DLD1 (cell line): ENCODE results near the gene IPP.
"Not testable (repeated sequence)": the region's sequence is repeated elsewhere in the genome, so short reads cannot be mapped to it uniquely, and the experiment has no call there.

Experiments
- in situ Hi-C: cut with HindIII; loops from 2 replicates; pipeline ENCODE4 v1.10.0; 2017; ENCODE audit warnings: low sequenced_read_pairs

The IPP gene

DNA sequence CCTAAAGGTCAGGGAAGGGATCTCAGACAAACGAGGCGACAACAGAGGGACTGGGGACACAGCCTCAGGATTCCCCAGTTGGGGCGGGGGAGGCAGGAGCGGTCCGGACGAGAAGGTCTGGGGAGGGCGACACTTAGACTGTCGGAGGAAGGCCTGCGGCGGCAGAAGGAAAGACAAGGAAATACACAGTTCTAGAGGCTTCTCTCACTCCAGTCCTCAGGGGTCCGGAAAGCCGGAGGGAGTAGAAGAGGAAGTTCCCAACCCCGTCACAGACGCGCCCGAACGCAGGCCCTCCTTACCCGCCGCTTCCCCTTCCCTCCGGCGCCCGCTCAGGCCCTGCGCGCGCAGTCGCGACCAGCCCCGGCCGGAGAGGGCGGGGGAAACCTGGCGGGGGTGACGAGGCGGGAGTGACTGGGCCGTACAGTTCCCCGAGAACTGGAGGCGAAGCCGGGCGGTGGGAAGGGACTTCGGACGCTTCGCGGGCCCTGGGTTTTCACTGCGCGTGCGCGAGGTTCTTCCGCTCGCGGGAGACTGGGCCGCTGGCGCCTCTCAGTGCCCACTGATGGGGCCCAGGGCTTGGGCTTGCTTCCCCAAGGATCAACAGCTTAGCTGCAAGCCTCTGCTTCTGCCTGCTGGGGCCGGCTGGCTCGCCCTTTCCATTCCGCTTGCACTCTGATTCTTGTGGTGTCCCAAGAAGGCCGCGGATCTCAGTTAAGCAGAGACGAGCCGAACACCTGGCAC lies at the start of gene IPP:
TSS of gene IPP (minus strand) at position 356 of the 741 bp plus-strand sequence. CDS start 4,242 bp downstream, outside the sequence.
- in situ Hi-C loops, result no loop called here

DNA sequence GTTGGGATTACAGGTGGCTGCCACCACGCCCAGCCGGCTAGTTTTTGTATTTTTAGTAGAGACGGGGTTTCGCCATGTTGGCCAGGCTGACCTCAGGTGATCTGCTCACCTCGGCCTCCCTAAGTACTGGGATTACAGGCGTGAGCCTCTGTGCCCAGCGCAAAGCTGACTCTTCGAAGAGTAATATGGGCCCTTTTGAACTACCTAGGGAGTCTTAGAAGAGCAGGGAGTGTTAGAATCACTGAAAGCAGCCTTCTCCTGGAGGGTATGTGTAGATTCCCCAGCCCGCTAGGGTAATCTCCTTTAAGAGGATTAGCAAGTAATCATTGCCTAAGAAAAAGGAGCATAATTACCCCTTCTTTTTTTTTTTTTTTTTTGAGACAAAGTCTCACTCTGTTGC lies 46.5 kb upstream of the IPP start:
- in situ Hi-C loops, result no loop called here

DNA sequence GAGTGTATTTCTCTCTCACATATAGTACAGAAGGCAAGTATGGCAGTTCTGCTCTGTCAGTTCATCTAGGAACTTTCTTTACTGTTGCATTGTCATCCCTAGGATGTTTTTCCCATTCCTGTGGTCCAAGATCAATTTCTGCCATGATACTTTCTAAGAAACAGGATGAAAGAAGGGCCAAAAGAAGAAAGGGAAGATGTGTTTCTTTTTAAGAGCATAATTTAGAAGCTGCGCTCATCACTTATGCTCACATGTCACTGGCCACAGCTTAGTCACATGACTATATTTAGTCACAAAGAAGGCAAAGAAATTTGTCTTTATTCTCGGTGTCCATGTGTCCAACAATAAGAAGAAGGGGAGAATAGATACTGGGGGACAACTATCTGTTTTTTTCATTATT lies 45.9 kb upstream of the IPP start:
- in situ Hi-C loops, result no loop called here

DNA sequence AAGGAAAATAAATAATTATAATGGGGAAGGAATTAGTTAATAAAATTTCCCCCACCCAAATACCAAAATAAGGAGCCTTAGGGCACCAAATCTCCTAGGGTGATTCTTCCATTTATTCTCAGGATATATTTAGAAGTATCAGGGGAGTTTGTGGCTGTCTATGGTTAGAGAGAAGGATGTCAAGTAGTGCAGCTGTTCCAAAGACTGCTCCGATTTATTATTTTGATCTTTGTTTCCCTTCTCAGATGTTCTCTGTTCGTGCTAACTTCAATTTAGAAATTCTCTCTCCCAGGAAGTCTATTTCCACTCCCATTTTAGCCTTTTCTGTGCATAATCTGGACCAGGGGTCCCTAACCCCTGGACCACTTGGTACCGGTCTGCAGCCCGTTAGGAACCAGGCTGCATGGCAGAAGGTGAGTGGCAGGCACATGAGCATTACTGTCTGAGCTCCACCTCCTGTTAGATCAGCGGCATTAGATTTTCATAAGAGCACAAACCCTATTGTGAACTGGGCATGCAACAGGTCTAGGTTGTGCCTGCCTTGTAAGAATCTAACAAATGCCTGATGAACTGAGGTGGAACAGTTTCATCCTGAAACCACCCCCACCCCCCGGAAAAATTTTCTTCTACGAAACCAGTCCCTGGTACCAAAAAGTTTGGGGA lies 43.6 kb upstream of the IPP start:
- in situ Hi-C loops, result no loop called here

DNA sequence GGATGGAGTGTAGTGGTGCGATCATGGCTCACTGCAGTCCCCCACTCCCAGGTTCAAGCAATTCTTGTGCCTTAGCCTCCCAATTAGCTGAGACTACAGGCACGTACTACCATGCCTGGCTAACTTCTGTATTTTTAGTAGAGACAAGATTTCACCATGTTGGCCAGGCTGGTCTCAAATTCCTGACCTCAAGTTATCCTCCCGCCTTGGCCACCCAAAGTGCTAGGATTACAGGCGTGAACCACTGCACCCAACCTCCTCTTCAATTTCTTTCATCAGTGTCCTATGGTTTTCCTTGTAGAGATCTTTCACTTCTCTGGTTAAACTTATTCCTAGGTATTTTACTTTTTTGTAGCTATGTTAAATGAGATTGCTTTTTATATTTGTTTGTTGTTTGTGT lies 42.3 kb upstream of the IPP start:
- in situ Hi-C loops, result no loop called here

DNA sequence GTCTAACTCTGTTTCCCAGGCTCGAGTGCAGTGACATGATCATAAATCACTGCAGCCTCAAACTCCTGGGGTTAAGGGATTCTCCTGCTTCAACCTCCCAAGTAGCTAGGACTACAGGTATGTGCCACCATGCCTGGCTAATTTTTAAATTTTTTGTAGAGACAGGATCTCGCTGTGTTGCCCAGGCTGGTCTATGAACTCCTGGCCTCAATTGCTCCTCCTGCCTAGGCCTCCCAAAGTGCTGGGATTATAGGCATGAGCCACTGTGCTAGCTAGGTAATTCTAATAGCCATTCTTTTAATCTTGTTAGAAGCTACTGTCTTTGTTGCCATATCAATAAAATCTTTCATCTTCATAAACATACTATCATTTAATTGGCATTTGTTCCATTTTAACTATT lies 39.1 kb upstream of the IPP start:
- in situ Hi-C loops, result no loop called here

DNA sequence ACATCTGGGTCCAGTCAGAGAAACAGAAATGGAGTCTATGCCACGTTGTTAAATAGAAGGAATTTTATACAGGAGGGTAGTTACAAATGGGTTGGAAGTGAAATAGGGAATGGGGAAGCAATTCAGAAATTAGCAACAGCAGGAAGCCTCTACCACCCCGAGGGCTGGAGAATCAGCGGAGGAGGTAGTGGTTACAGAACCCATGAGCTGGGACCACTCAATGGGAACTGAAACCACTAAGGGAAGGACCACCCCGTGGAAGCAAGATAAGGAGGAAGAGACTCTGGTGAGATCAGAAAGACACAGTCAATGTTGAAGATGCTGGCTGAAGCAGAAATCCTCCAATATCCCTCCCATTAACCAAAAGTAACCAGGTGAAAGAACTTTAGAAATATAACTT lies 37.5 kb upstream of the IPP start:
- in situ Hi-C loops, result no loop called here

DNA sequence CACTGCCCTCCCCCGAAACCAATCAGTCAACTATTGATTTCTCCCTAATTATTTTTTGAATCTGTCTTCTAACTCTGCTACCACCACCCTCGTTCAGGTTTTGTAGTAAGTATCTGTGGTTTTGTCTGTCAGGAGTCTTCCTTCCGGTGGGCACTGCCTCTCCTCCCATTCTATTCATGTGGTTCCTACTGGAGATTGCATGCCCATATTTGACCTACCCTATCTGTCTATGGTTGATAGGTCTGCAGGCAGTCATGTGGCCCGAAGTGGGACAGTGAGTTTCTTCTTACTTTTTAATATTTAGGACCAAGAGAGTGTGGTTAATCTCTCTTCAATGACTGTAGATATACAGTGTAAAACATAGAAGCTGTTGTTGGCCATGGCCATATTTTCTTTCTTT lies 35.1 kb upstream of the IPP start:
- in situ Hi-C loops, result no loop called here

DNA sequence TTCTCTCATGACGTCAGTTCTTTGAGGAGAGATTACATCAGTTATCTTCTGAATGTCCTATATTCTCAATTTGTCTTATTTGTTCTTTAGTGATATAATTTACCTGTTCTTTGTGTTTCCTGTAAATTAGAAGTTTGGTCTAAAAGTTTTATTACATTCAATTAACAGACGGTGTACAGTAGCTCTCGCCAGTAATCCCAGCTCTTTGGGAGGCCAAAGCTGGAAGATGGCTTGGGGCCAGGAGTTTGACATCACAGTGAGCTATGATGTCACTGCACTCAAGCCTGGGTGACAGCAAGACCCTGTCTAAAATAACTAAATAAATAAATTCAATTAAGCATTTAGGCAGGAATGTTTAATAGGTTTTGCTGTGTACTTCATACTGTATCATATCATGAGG lies 25.3 kb upstream of the IPP start:
- in situ Hi-C loops, result no loop called here

DNA sequence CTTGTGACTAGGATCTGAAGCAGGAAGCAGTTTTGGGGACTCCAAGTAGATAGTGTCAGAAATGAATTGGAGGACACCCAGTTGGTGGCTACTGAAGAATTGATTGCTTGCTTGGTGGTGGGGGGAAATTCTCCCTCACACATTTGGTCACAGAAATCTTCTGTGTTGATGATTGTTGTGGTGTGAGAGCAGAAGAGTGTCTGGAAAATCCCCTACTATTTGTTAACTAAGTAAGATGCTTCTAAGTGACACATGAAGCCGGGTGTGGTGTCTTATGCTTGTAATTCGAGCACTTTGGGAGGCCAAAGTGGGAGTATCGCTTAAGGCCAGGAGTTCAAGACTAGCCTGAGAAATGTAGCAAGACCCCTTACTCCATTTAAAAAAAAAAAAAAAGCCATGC lies 22.5 kb upstream of the IPP start:
- in situ Hi-C loops, result no loop called here

DNA sequence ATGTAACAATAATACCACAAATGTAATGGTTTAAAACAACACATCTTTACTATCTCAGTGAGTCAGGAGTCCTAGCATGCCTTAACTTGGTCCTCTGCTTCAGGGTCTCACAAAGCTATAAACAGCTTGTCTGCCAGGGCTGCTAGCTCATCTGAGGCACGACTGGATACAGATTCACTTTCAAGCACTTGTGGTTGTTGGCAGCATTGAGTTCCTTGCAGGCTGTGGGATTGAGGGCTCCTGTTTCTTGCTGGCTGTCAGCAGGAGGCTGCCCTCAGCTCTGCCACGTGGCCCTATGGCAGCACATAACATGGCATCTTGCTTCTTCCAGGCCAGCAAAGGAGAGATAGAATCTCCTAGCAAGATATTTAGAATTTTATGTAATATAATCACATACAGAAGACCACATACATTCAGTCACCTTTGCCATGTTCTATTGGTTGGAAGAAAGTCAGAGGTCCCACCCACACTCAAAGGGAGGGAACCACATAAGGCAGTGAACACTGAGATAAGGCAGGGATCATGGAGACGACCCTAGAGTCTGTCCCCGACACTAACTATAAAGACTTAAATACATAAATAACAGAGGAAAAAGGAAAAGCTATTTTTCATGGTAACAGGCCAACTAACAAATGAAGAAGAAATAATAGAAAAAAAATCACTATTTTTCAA lies 18.9 kb upstream of the IPP start:
- in situ Hi-C loops, result no loop called here

DNA sequence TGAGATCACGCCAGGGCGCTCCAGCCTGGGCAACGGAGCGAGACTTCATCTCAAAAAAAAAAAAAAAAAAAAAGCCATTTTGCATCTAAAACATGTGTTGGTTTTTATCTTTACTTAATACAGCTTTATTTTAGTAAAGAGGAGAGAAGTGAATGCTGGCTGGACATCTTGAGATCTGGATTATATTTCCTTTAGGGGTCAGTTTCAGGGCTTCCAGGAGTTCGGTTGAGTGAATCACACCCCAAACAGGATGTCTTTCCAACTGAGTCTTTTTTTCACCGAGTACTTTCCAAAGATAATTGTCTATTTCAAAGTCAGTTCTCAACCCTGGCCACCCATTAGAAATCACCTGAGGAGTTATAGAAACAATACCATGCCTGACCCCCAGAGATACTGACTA lies 16.6 kb upstream of the IPP start:
- in situ Hi-C loops, result no loop called here

DNA sequence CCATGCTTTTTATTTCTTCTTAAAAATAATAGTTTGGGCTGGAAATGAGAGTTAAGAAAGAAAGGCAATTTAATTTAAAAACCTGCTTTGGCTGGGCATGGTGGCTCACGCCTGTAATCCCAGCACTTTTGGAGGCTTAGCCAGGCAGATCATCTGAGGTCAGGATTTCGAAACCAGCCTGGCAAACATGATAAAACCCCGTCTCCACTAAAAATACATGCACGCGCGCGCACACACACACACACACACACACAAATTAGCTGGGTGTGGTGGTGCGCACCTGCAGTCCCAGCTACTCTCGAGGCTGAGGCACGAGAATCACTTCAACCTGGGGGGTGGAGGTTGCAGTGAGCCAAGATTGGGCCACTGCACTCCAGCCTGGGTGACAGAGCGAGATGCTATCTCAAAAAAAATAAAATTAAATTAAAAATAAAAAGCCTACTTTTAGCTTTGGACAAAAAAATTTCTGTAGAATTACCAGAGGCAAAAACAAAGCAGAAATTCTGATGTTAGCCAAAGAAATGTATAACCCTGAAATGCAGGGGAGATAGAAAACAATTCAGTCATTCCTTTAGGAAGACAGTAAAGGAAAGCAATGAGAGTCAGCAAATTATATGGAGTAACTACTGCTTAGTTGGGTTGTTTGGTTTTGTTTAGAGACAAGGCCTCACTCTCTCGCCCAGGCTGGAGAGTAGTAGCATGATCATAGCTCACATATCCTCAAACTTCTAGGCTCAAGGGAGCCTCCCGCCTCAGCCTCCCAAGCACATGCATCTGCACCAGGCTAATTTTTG lies 15.7 kb upstream of the IPP start:
- in situ Hi-C loops, result no loop called here

DNA sequence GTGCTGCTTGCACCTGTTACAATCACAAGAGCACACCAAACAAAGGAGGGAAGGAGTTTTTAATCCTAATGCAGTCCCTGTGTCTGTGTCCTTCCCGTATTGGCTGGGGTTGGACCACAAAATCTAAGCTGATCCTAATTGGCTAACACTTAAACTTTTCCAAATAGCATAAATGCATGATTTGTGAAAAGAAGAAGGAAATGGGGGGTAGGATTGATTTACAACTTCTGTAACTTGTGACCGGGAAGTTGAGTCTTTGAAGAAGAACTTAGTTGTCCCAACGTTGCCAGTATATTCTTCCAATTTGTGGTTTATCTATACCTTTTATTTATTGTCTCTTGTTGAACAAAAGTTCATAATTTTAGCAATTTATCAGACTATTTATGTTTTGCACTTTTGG lies 11.8 kb upstream of the IPP start:
- in situ Hi-C loops, result no loop called here

DNA sequence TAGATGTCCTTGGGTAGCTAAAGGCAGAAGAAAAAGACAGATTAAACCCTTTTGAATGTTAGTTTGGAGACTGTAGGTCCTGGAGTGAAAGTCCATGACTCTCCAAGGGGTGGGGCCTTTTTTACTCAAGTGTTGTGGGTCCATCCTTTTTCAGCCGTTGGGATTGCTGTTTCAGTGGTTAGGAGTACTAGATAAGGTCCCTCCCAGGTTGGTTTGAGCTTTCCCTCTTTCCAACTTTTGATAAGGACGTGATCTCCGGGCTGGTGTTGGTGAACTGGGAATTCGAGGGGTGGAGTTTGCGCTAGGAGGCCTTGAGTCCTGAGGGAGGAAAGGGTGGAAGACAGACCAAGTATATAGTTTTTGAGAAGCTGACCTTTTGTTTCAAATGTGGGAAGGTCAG lies 5.2 kb upstream of the IPP start:
- in situ Hi-C loops, result no loop called here

DNA sequence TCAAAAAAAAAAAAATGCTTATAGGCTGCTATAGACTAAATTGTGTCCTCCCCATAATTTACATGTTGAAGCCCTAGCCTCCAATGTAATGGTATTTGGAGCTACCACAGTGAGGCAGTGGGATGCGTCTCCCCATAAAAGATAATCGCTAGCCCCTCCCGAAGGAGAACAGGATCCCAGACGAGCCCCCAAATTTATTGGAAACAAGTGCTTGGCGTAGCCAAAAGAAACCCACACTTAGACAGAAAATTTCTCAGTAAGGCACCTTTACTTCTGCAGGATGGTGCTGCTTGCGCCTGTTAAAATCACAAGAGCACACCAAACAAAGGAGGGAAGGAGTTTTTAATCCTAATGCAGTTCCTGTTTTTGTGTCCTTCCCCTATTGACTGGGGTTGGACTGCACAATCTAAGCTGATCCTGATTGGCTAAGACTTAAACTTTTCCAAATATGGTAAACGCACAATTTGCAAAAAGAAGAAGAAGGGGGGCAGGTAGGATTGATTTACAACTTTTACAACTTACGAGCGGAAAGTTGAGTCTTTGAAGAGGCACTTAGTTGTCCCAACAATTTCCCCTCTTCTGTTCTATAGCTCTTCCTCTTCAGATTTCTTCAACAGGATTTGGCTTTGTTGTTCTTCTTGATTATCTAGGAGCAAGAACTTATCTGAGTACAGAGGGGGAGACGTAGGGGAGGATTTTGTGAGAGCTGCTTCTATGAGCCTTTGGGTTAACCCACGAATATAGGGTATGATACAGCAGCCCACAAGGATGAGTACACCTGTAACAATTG lies 3.0 kb upstream of the IPP start:
- in situ Hi-C loops, result no loop called here

DNA sequence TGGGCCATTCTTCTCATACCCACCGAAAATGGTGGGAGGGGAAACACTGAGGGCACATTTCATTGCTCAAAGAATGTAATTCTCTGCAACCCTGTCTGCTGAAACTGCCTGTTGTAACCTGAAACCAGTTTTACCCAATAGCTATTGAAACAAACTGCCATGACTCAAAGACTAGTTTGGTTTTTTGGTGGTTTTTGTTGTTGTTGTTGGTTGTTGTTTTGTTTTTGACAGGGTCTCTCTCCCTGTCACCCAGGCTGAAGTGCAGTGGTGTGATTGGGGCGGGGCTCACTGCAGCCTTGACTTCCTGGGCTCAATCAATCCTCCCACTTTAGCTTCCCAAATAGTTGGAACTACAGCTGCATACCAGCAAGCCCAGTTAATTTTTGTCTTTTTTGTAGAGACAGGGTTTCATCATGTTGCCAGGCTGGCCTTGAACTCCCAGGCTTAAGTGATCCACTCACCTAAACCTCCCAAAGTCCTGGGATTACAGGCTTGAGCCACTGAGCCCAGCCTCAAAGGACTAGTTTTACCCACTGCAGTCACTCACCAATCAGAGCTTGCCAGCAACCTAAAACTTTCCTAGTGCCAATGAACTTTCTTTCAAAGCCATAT lies 2.1 kb upstream of the IPP start:
- in situ Hi-C loops, result no loop called here

DNA sequence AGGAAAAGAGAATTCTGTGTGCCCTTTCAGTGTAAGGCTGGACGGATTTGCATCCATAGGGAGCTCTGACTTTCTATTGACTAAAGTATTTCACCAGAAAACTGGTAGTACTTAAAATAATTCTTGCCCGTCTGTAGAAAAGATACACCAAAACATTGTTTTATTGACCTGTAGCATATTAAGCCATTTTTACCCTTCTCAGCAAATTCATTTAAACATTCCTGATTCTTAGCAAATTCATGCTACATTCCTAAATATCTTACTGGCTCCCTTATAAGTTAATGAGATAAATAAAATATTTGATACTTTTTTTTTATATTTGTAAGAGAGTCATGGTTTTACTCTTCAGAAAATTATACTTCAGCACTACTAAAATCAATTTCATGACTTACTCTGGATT lies 1.6 kb upstream of the IPP start:
- in situ Hi-C loops, result no loop called here

DNA sequence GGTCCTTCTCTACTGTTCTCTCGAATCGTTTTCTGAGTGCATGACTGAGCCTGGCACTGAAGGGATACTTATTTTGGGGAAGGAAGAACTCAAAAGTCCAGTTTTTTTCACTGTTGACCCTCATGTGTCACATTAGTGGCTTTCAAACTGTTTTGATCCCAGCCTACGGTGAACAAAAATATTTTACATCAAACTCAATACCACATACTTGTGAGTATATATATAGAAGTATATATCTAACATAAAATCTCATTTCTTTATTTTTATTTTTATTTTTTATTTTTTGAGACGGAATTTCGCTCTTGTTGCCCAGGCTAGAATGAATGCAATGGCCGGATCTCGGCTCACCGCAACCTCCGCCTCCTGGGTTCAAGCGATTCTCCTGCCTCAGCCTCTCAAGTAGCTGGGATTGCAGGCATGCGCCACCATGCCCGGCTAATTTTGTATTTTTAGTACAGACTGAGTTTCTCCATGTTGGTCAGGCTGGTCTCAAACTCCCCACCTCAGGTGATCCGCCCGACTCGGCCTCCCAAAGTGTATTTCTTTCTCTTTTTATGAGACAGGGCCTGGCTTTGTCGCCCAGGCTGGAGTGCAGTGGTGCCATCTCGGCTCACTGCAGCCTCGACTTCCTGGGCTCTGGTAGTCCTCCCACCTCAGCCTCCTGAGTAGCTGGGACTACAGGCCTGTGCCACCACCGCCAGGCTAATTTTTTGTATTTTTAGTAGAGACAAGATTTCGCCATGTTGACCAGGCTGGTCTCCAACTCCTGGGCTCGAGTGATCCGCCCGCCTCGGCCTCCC lies 786 bp upstream of the IPP start:
- in situ Hi-C loops, result not testable (repeated sequence)
